HepG2 (cell line): ENCODE data around the gene KIFAP3. TPM values are rescaled to one million over a fixed set of nuclear protein-coding genes. Genes with fewer than 3 reads are reported as not detected.

ENCODE experiments used
- ATAC-seq: fragments of 200-7000 bp; cut with Tn5 transposase; 3 replicates; pipeline ENCODE4 v1.9.1; 2020; ENCODE audit warnings: mild to moderate bottlenecking, moderate library complexity
- BruUV-seq: library from RNA; stranded (reverse); fragments of 400-500 nt; replicated peaks from 2 replicates; lab custom pipeline; 2021; lab: Mats Ljungman, UMichigan
- CTCF ChIA-PET: fragments of 300-600 bp; formaldehyde crosslinking; extraction: SDS; loops from one replicate; lab custom pipeline; 2021; ENCODE audit warnings: low total read pairs, inconsistent platforms, low intra/inter-chr PET ratio; lab: Yijun Ruan, JAX
- POLR2A ChIA-PET: fragments of 350-600 bp; sonication (Branson Sonifier 250); formaldehyde crosslinking; loops from one replicate; lab custom pipeline; 2020; ENCODE audit warnings: antibody characterized with exemption, inconsistent platforms; lab: Yijun Ruan, JAX
- DNase-seq: peaks from one replicate; pipeline ENCODE4 v3.0.0-alpha.2; 2015; ENCODE audit warnings: low spot score
- FAIRE-seq: peaks from 3 replicates; lab custom pipeline; 2011; peaks lifted over from hg19 to GRCh38; lab: Jason Lieb, UNC
- H2AFZ ChIP-seq: one replicate; pipeline ENCODE4 v1.6.1; 2011; ENCODE audit warnings: low read length, inconsistent platforms
- H3K27ac ChIP-seq: fragments of 300-600 bp; 3 replicates; pipeline ENCODE4 v1.8.0; 2011; ENCODE audit warnings: mixed run types, mild to moderate bottlenecking, mixed read lengths, low read length, inconsistent platforms; ENCODE audit not compliant: insufficient read depth; ENCODE audit errors: extremely low read length
- H3K27me3 ChIP-seq, 2 experiments: fragments of 200-600 bp in 1 of 2; 2 replicates in 1 of 2; 3 replicates in 1 of 2; pipeline versions ENCODE4 v1.6.0 to v1.8.0; 2011; ENCODE audit warnings: low read length in 2 of 2, mild to moderate bottlenecking in 2 of 2, moderate library complexity in 2 of 2, inconsistent platforms in 1 of 2; ENCODE audit not compliant: insufficient read depth in 2 of 2, control insufficient read depth in 1 of 2
- H3K36me3 ChIP-seq, 2 experiments: fragments of 200-600 bp in 1 of 2; replicated peaks in 1 of 2; 2 replicates in 1 of 2; 3 replicates in 1 of 2; pipeline versions ENCODE4 v1.5.1 to v1.8.0; 2011; ENCODE audit warnings: low read length in 2 of 2, inconsistent platforms in 1 of 2; ENCODE audit not compliant: insufficient read depth in 2 of 2, control insufficient read depth in 1 of 2
- H3K4me1 ChIP-seq: 2 replicates; pipeline ENCODE4 v1.5.1; 2012; ENCODE audit warnings: low read length, inconsistent platforms; ENCODE audit not compliant: insufficient read depth
- H3K4me2 ChIP-seq: 2 replicates; pipeline ENCODE4 v1.6.0; 2011; ENCODE audit warnings: low read depth, low read length, inconsistent platforms
- H3K4me3 ChIP-seq, 3 experiments: fragments of 200-600 bp in 1 of 3; sonication (generic), shearing (Covaris generic) in 1 of 3; replicated peaks in 1 of 3; 2 replicates each; pipeline ENCODE4 v1.5.1; 2011 to 2016; ENCODE audit warnings: low read length in 3 of 3, inconsistent platforms in 2 of 3, low read depth in 2 of 3, mild to moderate bottlenecking in 2 of 3, control low read depth in 1 of 3, mixed read lengths in 1 of 3; ENCODE audit not compliant: insufficient read depth in 1 of 3
- H3K79me2 ChIP-seq: one replicate; pipeline ENCODE4 v1.6.1; 2011; ENCODE audit warnings: low read length, inconsistent platforms; ENCODE audit not compliant: insufficient read depth
- H3K9ac ChIP-seq: 2 replicates; pipeline ENCODE4 v1.6.0; 2011; ENCODE audit warnings: mild to moderate bottlenecking, low read depth, low read length, inconsistent platforms; ENCODE audit not compliant: insufficient read depth
- H3K9me3 ChIP-seq: 2 replicates; pipeline ENCODE4 v1.5.1; 2012; ENCODE audit warnings: mild to moderate bottlenecking, low read length
- H4K20me1 ChIP-seq: 2 replicates; pipeline ENCODE4 v1.6.0; 2011; ENCODE audit warnings: inconsistent platforms, mild to moderate bottlenecking, low read length, moderate library complexity; ENCODE audit not compliant: insufficient read depth
- BORCS8-MEF2B ChIP-seq: sonication (generic); formaldehyde crosslinking; IDR thresholded peaks from 2 replicates; pipeline ENCODE4 v1.8.0; 2022; ENCODE audit warnings: mild to moderate bottlenecking, missing genetic modification reagents
- CENPBD1 ChIP-seq: sonication (generic); formaldehyde crosslinking; IDR thresholded peaks from 2 replicates; pipeline ENCODE4 v1.8.0; 2022; ENCODE audit warnings: missing genetic modification reagents, low read depth, mild to moderate bottlenecking, borderline replicate concordance
- FOXK1 ChIP-seq: sonication (generic); formaldehyde crosslinking; IDR thresholded peaks from 2 replicates; pipeline ENCODE4 v1.4.0; 2020; ENCODE audit warnings: low read depth, missing genetic modification reagents, borderline replicate concordance
- KLF16 ChIP-seq, 2 experiments: sonication (generic) in 1 of 2; formaldehyde crosslinking in 1 of 2; IDR thresholded peaks; 2 replicates each; pipeline versions ENCODE4 v1.6.1 to v1.8.0; 2016 to 2023; ENCODE audit warnings: missing genetic modification reagents in 2 of 2, missing compliant biosample characterization in 1 of 2
- MEIS1 ChIP-seq: sonication (generic); formaldehyde crosslinking; IDR thresholded peaks from 2 replicates; pipeline ENCODE4 v1.9.0; 2021; ENCODE audit warnings: mild to moderate bottlenecking, missing genetic modification reagents, moderate library complexity, borderline replicate concordance
- PBX3 ChIP-seq: sonication (generic); formaldehyde crosslinking; IDR thresholded peaks from 2 replicates; pipeline ENCODE4 v1.8.1; 2023; ENCODE audit warnings: missing genetic modification reagents, inconsistent platforms, borderline replicate concordance
- RELA ChIP-seq: sonication (generic); formaldehyde crosslinking; IDR thresholded peaks from 2 replicates; pipeline ENCODE4 v1.4.0; 2020; ENCODE audit warnings: missing genetic modification reagents
- STAG1 ChIP-seq: sonication (generic); formaldehyde crosslinking; IDR thresholded peaks from 2 replicates; pipeline ENCODE4 v1.4.0; 2020; ENCODE audit warnings: missing genetic modification reagents
- TERF1 ChIP-seq: sonication (generic); formaldehyde crosslinking; IDR thresholded peaks from 2 replicates; pipeline ENCODE4 v1.8.0; 2022; ENCODE audit warnings: mild to moderate bottlenecking, missing genetic modification reagents, moderate library complexity
- ZFYVE20 ChIP-seq: sonication (generic); formaldehyde crosslinking; IDR thresholded peaks from 2 replicates; pipeline ENCODE4 v1.8.0; 2023; ENCODE audit warnings: low read depth, mild to moderate bottlenecking, moderate library complexity, missing genetic modification reagents, borderline replicate concordance
- ZNF333 ChIP-seq: sonication (generic); formaldehyde crosslinking; IDR thresholded peaks from 2 replicates; pipeline ENCODE4 v1.4.0; 2020; ENCODE audit warnings: mild to moderate bottlenecking, missing genetic modification reagents, borderline replicate concordance
- ZNF383 ChIP-seq: sonication (generic); formaldehyde crosslinking; IDR thresholded peaks from 2 replicates; pipeline ENCODE4 v1.4.0; 2020; ENCODE audit warnings: missing genetic modification reagents, mild to moderate bottlenecking, borderline replicate concordance
- ZNF468 ChIP-seq: sonication (generic); formaldehyde crosslinking; IDR thresholded peaks from 2 replicates; pipeline ENCODE4 v1.8.0; 2022; ENCODE audit warnings: mild to moderate bottlenecking, moderate library complexity, missing genetic modification reagents
- ZNF549 ChIP-seq: sonication (generic); formaldehyde crosslinking; IDR thresholded peaks from 2 replicates; pipeline ENCODE4 v1.5.0; 2020; ENCODE audit warnings: missing genetic modification reagents
- ZNF597 ChIP-seq: sonication (generic); formaldehyde crosslinking; IDR thresholded peaks from 2 replicates; pipeline ENCODE4 v1.5.0; 2020; ENCODE audit warnings: missing genetic modification reagents
- ZNF607 ChIP-seq: sonication (generic); formaldehyde crosslinking; IDR thresholded peaks from 2 replicates; pipeline ENCODE4 v1.5.1; 2020; ENCODE audit warnings: missing genetic modification reagents, mild to moderate bottlenecking, borderline replicate concordance
- WGBS: methylation state at CpG from one replicate; pipeline ENCODE4 v1.1.6; 2017; ENCODE audit warnings: low lambda C conversion rate; 5-methylcytosine and 5-hydroxymethylcytosine counted together
- in situ Hi-C: cut with HindIII; loops from 2 replicates; pipeline ENCODE4 v1.10.0; 2017; ENCODE audit warnings: low pct_unique_long_range_greater_than_20kb; ENCODE audit not compliant: extremely low pct_ligation_motif_present
- intact Hi-C: fragments of 100-400 bp; cut with micrococcal nuclease; formaldehyde crosslinking; loops from one replicate; pipeline ENCODE4 v1.10.0; 2022; ENCODE audit not compliant: unreplicated experiment
- polyA plus RNA-seq, 8 experiments: library from polyadenylated mRNA; depleted of rRNA in 3 of 8; stranded (reverse) in 7 of 8; unstranded in 1 of 8; fragments of >200 nt; fragmentation: Illumina TruSeq in 4 of 8; extraction: Trizol in 4 of 8; gene quantifications; 2 replicates each; pipeline versions ENCODE4 v1.2.1 to v1.2.3, GENCODE V29; 2011 to 2016; ENCODE audit warnings: low read depth in 4 of 8, missing spikeins in 1 of 8, mixed read lengths in 1 of 8; ENCODE audit not compliant: insufficient read depth in 1 of 8
- total RNA-seq, 5 experiments: library from RNA; depleted of rRNA; stranded (reverse); fragments of >200 nt; fragmentation: Illumina TruSeq; extraction: Trizol; gene quantifications; 2 replicates each; pipeline ENCODE4 v1.2.3, GENCODE V29; 2016; ENCODE audit warnings: low read depth in 1 of 5

The KIFAP3 gene
- total and polyA plus RNA-seq, 2 of the 13 experiments (the other 11 are each of a cell fraction or from before 2014, with no cell fraction given) = 3.4 to 10.0 TPM

- intact Hi-C loops (no loop called here), in situ Hi-C loops (no loop called here)
- Histone ChIP-seq H2AFZ (no peak overlapping the region), H3K9ac (no peak overlapping the region), H3K9me3 (no peaks in the 10 kb centered on the region), H3K36me3 (no peaks in the 10 kb centered on the region), H3K27me3 (peaks cover 0 to 11% of the 10 kb centered on the region in 2 experiments; a peak in 1 of 5 replicates), H3K27ac (no peak overlapping the region), H3K4me1 (no peaks in the 10 kb centered on the region), H3K4me2 (no peak overlapping the region), H3K4me3 (no peak overlapping the region), H4K20me1 (no peaks in the 10 kb centered on the region), H3K79me2 (no peaks in the 10 kb centered on the region)
- DNase-seq (no peak), FAIRE-seq (no peak), ATAC-seq (no peak)
- TF ChIP-seq BORCS8-MEF2B (CRISPR knock-in tag) = no peak
- no peak for TF ChIP-seq MEIS1 (CRISPR knock-in tag)
- no peak for TF ChIP-seq KLF16 (CRISPR knock-in tag; IDR thresholded peaks at IDR 0.05)
- no peak for TF ChIP-seq RELA
- TF ChIP-seq ZNF468 (CRISPR knock-in tag) = no peak
- TF ChIP-seq CENPBD1 = no peak
- TF ChIP-seq ZNF607 (CRISPR knock-in tag) = no peak
- TF ChIP-seq ZFYVE20 (CRISPR knock-in tag) = no peak
- TF ChIP-seq PBX3 = no peak
- TF ChIP-seq STAG1 = no peak
- no peak for TF ChIP-seq ZNF597 (CRISPR knock-in tag)
- TF ChIP-seq FOXK1 = no peak
- no peak for TF ChIP-seq ZNF333 (CRISPR knock-in tag)
- no peak for TF ChIP-seq TERF1 (CRISPR knock-in tag)
- TF ChIP-seq ZNF549 (CRISPR knock-in tag) = no peak
- TF ChIP-seq ZNF383 = no peak
- 38% methylated on average over 8 of the region's 15 CpGs for WGBS
- BruUV-seq = no TSS peak
- ChIA-PET POLR2A (no interaction called here), CTCF (no interaction called here)
Observed at GRCh38 chr1:169915150-169915549, 159.3 kb downstream of the KIFAP3 start.
